NCI-H774 (cell line): ENCODE data around the gene HEATR1.
"Not testable (repeated sequence)": the region's sequence is repeated elsewhere in the genome, so short reads cannot be mapped to it uniquely, and the experiment has no call there.

ENCODE experiments used
- DNase-seq: peaks from one replicate; lab custom pipeline; 2025; lab: John Stamatoyannopoulos, UW

The HEATR1 gene

DNA sequence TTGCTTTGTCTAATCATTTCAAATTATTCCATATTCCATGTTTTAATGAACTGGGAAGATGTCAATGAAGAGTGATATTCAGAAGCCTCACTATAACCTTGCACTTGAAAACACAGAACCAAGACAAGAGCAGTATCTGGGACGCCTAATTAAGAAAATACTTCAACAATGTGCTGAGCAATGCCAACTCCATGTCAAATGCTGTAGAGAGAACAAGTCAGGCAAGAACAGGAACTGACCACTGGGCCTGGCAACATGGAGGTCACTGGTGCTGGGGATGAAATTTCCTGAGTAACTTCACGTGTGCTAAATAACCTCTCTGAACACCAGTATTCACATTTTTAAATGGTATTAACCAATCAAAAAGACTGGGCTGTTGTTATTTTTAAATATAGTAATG lies 22.8 kb downstream of the HEATR1 start:
- DNase-seq = no peak

DNA sequence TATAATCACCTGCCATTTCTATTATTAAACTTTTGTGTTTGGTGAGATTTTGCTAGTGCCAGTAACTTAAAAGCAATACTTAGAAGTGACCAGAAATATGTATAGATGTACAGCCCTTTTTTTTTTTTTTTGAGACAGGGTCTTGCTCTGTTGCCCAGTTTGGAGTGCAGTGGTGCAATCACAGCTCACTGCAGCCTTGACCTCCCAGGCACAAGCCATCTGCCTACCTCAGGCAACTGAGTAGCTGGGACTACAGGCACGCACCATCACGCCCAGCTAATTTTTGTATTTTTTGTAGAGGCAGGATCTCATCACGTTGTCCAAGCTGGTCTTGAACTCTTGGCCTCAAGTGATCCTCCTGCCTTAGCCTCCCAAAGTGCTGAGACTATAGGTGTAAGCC lies 23.9 kb downstream of the HEATR1 start:
- not testable (repeated sequence) for DNase-seq

DNA sequence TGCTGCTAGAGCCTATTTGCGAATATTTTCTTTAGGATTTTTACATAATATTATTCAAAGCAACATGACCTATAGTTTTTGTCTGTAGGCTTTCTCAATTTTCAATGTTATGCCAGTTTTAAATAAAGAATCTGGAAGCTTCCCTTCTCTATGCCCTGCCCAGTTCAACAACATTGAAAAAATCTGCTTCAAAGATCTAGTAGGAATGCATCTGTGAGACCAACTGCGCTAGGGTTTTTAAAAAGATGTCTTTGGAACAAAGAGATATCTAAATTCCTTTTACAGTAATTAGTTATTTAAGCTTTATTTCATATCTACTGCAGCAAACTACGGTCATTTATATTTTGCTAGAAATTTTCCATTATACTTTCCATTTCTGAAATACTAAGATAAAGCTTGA lies 25.7 kb downstream of the HEATR1 start:
- DNase-seq = no peak

GRCh38 chr1:236577041-236577440 lies 27.3 kb downstream of the HEATR1 start:
- not testable (repeated sequence) for DNase-seq

DNA sequence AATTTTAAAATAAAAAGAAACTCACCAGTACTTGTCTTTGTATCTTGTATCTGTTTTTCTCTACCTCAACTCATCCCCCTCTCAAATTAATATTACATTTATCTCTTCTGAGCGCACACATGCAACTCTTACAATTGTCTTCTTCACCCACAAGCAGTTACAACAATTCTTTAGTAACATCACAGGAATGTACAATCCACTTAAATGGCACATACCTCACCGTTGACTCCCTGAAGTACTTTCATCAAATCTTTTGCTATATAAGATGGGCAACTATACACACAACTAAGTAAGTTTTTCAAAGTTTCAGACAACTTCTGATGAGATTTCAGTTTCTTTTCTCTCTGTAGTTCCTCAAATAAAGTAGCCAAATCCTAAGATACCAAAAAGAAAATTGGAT lies 28.3 kb downstream of the HEATR1 start:
- no peak for DNase-seq

GRCh38 chr1:236575523-236575922 lies 28.8 kb downstream of the HEATR1 start:
- no peak for DNase-seq

DNA sequence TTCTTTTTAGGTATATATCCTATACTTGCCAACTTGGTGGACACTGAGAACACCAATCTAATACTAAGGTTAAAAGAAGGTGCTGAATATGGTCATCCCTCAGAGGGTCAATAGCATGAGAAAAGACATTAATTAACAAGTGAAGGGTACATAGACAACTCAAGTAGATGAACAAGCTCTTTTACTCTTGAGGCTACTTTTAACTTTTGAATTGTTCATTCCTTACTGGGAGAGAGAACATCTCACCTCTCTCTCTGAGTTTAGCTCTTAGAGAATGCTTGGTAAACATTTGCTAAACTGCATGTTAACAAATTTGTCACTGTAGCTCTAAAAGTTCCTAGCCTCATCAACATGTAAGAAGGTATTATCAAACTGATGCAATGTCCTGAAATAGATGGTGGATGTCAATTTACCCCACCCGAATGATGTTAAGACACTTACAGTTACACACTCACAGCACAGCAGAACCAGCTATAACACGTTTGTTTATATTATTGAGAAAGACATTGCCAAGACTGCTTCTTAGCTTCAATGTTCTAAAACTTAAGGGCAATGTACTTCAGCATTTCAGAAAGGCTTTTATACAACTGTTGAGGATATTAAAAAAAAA lies 35.9 kb downstream of the HEATR1 start:
- no peak for DNase-seq

DNA sequence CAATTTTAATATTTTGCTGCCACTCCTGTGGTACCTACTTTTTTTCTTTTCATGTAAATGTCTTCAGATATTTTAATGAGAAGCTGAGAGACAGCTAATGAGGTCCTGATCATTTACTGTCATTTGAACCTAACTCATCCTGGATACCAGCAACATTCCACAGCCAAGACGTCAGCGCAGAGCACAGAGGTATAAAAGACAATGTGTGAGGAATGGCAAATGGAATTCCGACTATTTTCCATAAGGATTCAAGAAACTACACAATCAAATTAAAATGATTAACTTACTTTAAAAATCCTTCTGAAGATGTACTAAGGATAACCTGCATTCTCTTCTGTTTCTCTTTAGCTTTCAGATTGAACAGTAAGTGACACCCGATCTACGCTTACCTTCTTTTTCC lies 38.8 kb downstream of the HEATR1 start:
- no peak for DNase-seq

DNA sequence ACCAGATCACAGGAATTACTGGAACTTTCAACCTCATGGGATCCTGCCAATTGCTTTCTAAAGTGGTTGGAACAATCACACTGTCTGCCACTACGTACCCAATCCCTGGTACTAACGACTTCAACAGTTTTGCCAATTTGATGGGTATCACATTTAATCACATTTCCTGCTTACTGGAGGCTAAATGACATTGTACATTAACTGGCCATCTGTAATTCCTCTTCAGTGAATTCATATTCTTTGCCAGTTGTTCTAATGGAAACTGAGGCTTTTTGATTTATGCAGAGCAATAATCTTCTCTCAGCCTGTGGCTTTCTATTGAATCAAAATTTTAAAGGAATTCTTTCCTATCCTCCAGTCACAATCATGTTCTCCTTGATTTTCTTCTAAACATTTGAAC lies 42.3 kb downstream of the HEATR1 start:
- DNase-seq = no peak

- no peak for DNase-seq
Observed at GRCh38 chr1:236560213-236560771, 44.0 kb downstream of the HEATR1 start.

- no peak for DNase-seq
Observed at GRCh38 chr1:236558846-236559245, 45.5 kb downstream of the HEATR1 start.

DNA sequence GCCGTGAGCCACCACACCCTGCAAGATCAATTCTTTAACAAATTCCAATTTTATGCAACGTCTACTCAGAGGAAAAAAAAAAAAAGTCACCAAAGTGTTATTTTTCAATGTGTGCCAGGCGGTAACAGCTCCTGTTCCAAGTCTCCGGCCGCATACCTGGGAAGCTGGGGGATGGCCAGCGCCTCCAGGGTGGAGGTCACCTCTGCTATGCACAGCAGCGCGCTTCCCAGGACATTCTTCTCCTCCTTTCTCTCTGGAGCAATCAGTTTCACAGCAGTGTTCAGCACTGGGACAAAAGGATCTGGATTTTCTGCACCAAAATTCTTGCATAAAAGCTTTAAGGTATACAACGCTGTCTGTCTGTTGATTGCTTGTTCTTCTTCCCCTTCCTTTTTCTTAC lies 46.2 kb downstream of the HEATR1 start:
- no peak for DNase-seq

GRCh38 chr1:236556606-236557005 lies 47.7 kb downstream of the HEATR1 start:
- no peak for DNase-seq

DNA sequence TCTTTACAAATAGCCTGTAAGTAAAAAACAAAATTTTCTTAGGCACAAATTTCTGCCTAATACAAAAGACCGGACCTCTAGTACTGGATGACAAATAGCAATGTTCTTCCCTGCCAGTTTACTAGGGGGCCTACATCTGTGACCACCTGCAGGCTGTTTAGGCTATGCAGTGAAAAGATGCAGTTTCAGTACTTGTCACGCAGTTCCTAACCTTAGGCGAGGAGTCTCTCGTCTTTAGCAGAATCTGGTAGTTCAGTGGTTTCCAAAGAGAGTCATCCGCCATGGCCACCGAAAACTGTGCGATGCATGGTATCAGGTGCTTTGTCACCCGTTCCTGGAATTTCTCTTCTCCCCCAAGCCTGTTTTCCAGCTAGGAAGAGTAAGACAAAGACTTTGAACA lies 50.9 kb downstream of the HEATR1 start:
- DNase-seq = no peak

DNA sequence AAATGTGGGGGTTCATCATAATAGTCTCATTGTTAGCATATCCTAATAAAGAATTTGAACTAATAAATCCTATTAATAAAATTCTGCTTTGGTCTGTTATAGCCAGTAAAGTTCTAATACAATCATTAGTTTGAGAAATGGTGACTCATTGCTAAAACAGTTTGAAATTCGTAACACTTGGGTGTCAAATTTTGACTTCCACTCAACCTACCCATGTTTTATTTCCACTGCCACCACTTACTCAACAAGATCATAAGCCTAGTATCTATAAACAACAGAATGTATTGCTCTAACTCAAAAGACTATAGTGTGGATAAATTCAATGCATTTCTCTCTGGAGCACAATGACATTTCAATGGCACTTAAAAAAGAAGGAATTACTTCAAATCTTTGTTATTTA lies 51.4 kb downstream of the HEATR1 start:
- no peak for DNase-seq

DNA sequence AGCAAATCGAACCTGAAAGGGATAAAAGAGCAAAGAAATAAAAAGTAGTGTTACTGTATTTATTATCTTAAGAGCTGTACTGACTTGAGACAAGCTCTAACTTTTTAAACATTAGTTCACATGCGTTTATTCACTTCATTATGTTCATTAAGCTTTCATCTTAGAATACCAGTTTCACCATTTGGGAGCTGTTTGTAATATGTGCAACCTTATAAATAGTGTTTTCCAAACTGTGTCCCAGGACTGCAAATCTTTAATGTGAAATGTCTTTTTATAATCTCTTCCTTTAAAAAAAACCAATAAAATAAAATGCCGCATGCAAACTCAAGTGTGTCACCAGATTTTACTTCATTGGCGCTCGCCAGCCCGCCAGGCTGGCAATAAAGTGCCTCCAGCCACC lies 52.2 kb downstream of the HEATR1 start:
- DNase-seq = no peak

DNA sequence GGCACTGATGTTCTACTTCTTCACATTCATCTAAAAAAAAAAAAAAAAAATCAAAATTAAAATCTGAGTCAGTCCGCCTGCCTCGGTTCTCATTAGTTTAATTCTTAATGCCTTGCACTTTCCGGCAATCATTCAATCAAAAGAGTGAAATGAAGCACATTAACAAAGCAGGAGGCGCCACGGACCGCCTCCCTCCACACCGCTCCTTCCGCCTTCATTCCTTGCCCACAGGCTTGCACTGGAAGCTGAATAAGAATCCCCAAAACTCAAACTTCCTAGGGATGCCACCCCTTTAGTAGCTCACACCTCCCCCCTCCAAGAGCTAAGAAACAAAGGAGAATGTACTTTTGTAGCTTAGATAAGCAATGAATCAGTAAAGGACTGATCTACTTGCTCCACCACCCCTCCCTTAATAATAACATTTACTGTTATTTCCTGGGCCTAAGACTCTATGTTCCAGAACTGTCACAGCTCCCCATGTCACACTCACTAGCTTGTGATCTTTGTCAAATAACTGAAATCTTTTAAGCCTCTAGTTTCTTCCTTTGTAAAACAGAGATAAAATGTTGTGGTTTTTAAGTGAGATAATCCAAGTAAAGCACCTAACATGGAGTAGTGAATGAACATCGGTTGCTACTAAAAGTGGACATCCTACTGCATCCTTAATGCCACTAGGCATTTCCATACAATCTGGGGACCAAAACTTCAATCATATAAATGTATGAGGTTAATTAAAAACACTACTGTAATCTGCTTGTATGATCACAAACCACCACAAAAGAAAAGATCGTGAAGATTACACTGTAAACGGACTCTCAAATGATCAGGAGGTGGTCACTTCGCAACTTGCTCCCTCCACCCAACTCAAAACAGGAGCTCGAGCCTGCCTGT lies 53.1 kb downstream of the HEATR1 start:
- no peak for DNase-seq

DNA sequence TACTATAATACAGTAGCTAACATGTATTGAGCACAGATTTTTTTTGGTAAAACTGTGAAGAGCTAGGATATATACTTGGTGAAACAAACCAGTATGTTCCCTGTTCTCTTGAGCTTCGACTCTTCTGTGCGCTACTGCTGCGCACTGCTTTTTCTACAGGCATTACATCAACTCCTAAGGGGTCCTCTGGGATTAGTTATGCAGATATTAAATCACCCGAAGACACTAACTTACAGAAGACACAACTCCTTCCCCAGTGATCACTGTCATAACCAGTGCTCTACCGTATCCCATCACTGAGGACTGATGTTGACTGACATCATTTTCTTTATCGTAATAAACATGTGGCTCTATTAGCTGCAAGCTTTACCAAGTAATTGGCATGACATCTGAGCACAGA lies 55.9 kb downstream of the HEATR1 start:
- no peak for DNase-seq

DNA sequence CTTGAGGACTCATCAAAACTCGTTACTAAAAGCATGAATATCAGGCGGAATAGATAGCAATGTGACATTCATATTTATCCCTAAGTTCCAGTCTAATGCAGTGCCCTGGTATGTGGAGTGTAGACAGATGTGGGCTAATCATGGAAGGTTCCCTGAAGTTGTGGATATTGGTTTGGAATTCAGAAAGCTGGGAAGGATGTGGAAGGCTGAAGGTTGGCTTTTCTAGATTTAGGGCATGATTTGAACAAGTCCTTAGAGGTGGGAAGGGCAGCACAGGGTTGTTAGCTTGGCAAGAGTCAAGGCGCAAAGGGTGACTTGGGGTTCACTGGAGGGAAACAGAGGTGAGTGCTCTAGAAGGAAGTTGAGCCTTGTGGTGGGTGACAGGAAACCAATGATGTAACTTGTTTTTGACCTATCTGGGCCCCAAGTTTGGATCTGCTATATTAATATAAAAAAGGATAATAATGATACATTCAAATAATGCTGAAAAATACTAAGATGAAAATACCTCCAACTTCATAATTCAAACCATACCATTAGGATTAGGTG lies 58.6 kb downstream of the HEATR1 start:
- no peak for DNase-seq

DNA sequence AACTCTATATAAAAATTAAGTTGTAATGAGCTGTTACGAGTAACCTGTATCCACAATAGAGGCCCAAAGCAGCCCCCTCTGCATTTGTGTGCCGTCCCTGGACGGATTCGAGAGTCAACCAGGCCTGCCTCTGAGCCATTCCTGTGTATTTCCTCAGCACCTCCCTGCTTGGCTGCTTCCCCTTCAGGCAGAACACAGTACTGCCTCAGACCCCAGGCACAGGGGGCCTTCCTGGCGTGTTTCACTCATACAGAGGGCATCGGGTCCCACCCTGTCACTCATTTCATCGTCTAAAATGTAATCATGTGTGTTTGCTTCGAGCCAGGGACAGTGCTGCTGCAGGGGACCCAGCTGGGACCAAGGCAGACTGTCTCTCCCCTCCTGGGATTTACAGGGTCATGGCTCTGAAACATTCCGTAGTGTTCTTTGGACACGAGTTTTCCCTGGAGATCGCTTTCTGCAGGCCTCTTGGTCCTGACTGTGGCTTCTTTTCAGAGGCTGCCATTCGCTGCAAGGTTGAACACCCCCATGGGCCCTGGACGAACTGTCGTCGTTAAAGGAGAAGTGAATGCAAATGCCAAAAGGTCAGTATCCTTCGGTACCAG lies 61.1 kb downstream of the HEATR1 start:
- DNase-seq = no peak

- no peak for DNase-seq
Observed at GRCh38 chr1:236541710-236542109, 62.6 kb downstream of the HEATR1 start.

GRCh38 chr1:236540813-236541465 lies 63.4 kb downstream of the HEATR1 start:
- no peak for DNase-seq
